HG03095 (cell line): Measurements from ENCODE around the gene SCUBE1.

Source experiments
- ATAC-seq: cut with Tn5 transposase; IDR thresholded peaks from one replicate; pipeline ENCODE4 v1.9.1; 2021; ENCODE audit warnings: moderate library complexity; ENCODE audit not compliant: unreplicated experiment

SCUBE1 gene

DNA sequence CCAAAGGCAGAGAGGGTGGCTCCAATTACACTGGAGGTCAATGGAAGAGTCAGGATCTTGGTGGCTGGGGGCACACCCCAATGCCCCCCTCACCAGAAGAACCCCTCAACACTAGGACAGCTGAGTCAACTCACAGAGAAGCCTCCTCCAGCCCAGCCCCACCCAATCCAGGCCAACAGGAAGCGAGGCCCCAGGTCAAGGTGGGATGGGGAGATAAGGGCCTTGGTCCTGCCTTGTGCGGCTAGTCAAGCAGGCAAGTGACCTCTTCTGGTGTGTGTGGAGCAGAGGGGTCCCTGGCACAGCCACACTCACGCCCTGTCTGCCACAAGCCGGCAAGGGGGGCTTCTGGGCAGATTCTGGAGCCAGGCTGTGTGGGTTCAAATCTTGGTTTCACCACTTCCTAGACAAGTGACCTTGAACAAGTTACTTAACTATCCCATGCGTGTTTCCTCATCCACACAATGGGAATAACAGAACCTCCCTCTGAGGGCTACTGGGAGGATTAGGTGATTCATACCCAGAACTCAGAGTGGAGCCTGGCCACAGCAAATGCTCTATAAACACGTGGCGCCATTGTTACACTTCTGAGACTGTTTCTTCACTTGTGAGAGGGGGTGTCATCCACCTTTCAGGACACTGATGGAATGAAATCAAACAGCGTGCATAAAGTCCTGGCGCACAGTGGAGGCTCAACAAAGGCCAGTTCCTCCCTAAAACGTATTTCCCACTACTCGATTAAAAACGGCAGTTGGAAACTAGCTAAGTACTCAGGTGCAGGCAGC is 159.5 kb downstream of the SCUBE1 start:
- no peak for ATAC-seq

GRCh38 chr22:43182726-43183125 is 160.4 kb downstream of the SCUBE1 start:
- ATAC-seq: no peak

- no peak for ATAC-seq
Measured at GRCh38 chr22:43182118-43182517, 161.1 kb downstream of the SCUBE1 start.

DNA sequence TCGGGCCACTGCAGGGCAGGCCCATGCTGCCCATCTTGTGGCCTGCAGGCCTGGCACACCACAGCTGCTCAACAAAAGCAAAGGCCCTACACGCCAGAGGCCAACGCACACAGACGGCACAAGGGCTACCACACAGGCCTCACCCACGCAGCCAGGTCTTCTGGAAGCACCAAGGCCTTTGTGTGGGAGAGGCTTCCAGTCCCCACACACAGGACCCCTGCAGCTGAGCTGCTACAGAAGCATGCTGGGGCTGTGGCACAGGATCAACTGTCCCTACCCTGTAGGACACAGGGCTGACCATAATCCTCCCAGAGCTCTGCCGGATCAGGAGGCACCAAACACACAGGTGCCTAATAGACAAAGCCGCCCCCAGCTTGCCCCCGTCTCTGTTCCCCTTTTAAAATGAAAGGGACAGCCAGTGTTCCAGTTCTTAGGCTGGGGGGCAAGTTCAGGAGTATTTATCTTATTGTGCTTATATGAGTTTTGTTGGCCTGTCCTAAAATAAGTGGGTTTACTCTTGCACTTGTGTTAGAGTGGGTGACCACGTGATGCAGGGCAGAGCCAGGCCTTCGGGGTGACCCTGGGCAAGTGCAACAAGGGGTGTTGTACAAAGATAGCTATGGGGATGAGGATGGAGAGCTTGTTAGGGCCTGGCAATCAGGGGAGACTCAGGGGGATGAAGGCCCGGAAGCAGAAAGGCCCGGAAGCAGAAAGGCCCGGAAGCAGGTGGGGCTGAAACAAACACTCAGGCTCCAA is 161.7 kb downstream of the SCUBE1 start:
- ATAC-seq: no peak

DNA sequence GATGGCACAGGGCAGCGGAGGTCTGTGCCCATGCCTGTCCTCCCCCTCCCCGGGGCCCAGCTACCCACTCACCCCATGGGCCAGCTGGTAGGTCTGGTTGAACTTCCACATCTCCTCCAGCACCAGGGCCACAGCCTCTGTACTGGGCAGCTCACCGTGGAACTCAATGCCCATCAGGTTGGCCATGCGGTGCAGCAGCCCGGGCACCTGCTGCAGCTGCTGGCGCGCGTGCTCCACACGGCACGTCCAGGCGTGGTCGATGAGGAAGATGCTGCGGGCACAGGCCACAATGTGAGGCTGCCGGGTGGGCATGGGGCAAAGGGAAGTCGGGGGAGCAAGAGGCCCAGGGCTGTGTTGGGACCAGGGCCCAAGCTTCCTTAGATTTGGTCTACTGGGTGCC is 162.5 kb downstream of the SCUBE1 start:
- no peak for ATAC-seq

- ATAC-seq: no peak
Measured at GRCh38 chr22:43179911-43180195, 163.3 kb downstream of the SCUBE1 start.

- no peak for ATAC-seq
Measured at GRCh38 chr22:43179146-43179910, 163.8 kb downstream of the SCUBE1 start.

DNA sequence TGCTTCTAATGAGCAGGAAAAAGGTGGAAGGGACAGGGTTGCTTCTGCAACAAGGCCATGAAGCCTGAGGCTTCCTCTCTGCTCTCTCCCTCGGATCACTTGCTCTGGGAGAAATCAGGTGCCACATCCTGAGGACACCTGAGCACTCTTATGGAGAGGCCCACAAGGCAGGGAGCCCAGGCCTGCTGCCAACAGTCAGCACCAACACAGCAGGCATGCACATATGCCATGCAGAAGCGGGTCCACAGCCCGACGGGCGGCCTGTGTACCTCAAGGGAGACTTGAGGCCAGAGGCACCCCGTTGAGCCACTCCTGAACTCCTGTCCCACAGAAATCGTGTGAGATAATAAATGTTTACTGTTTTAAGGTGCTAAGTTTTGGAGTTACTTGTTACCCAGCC is 165.7 kb downstream of the SCUBE1 start:
- ATAC-seq: no peak

GRCh38 chr22:43176090-43176489 is 167.1 kb downstream of the SCUBE1 start:
- ATAC-seq: no peak

DNA sequence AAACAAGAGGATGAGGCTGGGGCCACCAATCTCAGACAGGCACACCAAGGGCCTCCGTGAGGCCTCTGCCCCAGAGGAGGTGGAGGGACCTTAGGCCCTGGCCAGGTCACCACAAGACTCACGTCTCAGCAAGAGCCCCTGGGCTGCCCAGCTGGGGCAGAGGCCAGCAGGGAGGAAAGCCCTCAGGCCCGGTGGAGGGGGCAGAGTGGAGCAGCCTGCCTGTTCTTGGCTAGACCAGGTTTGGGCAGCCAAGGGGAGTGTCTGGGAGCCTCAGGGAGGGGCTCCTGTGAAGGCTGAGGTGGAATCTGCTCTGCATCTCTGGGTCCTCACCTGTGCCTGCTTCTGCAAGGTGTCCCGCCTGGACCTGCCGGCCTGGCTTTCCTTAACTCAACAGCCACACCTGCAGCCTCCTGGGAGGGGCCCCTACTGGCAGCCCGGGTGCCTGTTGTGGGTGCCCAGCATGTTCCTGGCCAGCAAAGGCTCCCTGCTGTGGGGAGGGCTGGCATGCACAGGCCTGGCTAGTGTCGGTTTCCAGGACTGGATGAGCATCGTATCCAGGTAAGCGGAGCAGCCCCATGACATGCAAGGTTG is 168.1 kb downstream of the SCUBE1 start:
- ATAC-seq: no peak

DNA sequence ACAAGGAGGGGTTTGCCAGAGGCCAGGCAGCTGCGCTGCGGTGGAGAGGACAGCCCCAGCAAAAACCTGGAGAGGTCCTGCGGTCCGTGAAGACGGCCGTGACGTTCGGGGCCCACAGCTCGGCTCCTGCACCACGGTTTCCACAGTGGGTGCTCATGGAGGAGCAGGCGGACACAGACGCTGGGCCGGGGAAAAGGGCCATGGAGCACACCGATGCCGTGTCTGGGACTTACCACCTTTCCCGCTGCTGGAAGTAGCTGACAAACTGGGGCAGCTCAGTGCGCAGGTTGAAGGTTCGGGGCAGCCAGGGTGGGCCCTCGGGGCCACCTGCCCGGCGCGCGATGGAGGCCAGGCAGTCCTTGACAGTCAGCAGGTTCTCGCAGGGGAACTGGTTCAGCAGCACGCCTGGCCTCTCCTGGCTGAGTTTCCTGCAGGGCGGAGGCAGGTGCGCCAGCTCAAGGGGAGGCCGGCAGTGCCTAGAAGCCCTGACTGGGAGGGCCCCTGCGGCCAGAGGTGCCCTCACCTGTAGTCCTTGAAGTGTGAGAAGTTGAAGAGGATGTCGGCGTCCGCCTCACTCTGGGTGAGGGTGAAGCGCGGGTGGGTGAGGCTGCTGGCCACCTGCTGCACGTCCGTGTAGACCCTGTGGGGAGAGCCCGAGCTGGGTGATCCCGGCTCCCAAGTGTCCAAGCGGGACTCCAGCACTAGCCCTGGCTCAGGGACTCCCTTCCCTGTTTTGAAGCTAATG is 169.0 kb downstream of the SCUBE1 start:
- ATAC-seq: no peak

DNA sequence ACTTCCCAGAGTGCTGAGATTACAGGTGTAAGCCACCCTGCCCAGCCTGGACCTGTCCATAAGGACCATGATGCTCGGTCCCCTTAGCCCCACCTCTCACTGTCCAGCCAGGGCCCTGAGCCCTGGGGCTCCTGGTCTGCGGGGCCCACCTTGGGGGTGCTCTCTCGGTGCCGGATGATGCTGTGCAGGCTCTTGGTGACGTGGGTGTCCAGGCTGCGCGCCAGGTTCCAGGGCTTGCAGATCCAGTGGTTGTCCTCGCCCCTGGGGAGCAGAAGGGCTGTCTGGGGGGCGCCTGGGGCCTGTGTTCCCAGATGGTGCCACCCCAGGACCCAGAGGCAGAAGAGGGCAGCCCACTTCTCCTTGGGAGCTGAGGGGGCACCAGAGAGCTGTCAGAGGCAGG is 169.6 kb downstream of the SCUBE1 start:
- ATAC-seq: no peak

GRCh38 chr22:43172191-43172590 is 171.0 kb downstream of the SCUBE1 start:
- ATAC-seq: no peak

DNA sequence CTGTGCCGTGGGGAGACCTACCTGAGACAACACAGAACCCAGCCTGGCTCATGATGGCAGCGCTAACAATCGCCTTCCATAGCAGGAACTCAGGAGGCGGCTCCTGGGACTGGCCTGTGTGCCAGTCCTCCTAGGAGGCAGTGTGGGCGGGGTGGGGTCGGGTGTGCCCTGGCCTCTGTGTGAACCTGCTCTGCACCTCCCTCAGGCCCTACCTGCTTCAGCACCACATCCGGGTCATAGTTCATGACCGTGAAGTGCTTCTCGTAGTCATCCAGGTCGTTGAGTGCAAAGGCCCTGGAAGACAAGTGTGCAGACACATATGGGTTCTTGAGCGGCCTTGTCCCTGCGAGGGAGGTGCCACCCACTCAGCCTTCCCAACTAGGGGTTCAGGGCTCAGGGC is 171.6 kb downstream of the SCUBE1 start:
- ATAC-seq: no peak

DNA sequence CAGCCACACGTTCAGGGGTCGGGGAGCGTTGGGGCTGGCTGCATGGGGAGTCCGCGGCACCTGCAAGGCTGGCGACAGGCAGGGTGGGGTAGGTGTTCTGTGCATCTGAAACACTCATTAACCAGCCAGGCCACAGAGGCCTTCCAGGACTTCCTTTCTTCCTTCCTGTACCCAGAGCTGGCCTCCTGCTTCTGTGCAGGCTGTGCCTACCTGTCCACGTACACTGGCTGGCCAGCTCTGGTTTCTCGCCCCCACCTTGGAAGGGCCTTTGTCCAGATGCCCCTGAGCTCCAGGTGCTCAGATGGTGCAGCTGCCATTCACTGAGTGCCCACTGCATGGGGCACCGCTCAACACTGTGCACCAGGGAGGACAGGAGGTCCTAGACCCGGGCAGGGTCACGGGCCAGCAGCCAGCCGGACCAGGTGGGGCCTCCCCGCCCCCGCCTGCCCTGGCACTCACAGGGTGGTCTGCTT is 172.1 kb downstream of the SCUBE1 start:
- no peak for ATAC-seq

- ATAC-seq: no peak
Measured at GRCh38 chr22:43170131-43170480, 173.1 kb downstream of the SCUBE1 start.

DNA sequence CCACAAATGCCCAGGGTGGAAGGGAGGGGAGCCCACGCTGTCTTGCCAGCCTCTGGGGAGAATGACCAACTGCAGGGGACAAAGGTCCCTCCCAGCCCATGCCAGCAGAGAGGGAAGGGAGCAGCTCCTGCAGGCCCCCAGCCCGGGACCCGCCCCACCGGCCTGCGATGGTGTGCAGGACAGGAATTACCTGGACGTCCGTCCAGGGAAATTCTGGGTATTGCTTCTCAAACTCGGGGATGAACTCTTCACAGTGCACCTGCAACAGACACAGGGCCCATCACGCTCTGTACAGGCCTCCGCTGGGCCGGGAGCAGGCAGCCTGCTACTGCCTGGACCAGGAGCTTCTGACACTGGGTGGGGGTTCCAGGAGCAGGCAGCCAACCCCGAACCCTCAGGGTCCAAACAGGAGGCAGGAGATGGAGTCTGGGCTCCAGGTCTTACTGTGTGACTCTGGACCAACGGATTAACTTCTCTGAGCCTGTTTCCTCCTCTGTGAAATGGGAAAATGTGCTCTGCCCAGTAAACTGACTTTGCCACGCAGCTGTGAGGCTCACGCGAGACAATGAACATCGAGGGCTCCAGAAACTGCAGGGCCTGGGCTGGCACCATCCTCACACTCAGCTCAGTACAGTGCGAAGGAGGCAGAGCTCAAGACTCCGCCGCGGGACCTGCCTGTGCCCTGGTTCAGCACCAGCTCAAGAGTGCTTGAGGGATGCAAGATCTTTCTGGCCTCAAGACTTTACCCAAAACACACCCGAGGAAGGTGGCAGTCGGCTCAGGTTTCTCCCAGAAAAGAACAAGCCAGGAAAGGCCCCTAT is 173.7 kb downstream of the SCUBE1 start:
- no peak for ATAC-seq

DNA sequence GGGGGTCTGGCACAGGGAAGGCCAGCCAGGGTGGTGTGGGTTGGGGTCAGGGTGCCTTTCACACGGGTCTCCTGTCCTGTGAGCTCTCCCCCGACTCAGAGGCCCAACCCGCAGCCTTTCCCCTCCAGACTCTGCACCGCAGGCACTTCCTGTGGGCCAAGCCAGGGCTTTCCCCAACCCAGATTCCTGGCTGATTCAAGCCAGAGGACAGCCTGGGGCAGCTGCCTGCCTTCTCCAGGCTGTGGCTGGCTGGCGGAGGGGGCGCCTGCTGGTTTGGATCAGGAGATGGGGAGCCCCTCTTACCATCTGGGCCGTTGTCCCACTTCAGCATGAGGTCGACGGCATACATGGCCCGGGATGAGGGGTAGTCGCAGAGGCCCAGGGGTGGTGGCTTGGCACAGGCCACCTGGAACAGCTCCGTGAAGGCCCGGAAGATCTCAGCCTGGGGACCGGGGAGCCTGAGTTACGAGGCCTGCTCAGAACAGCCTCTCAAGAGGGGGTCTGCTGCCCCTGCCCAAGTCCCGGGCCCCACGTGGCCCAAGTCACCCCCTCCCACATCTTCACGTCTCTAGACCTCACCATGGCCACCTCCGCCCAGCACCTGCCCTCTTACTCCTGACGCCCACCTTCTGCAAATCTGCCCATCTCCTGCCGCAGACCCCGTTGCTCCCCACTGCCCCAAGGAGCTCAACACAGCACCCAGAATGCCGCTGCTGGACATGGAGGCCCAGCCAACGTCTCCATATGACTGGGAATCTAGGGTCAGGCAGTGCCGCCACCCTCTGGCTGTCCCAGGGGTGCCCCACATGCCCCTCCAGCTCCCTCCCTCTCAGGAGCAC is 174.5 kb downstream of the SCUBE1 start:
- no peak for ATAC-seq

GRCh38 chr22:43167001-43167589 is 176.1 kb downstream of the SCUBE1 start:
- ATAC-seq: no peak
